Keratinocyte (primary cell): ENCODE data around the gene RETREG1. TPM values are rescaled to one million over a fixed set of nuclear protein-coding genes. Genes with fewer than 3 reads are reported as not detected.

Experiments used
- DNase-seq: peaks from one replicate; pipeline ENCODE4 v3.0.0-alpha.2; 2011; ENCODE audit warnings: low read depth, missing footprints, low spot score
- FAIRE-seq: peaks from 2 replicates; lab custom pipeline; 2011; peaks lifted over from hg19 to GRCh38; lab: Jason Lieb, UNC
- H2AFZ ChIP-seq: 2 replicates; pipeline ENCODE4 v1.6.0; 2012; ENCODE audit warnings: low read length, control low read depth, inconsistent platforms; ENCODE audit not compliant: control insufficient read depth
- H3K27ac ChIP-seq: 2 replicates; pipeline ENCODE4 v1.5.1; 2011; ENCODE audit warnings: low read length; ENCODE audit not compliant: control insufficient read depth, insufficient read depth
- H3K27me3 ChIP-seq: 3 replicates; pipeline ENCODE4 v1.6.0; 2011; ENCODE audit warnings: low read length; ENCODE audit not compliant: control insufficient read depth, insufficient read depth; ENCODE audit errors: extremely low read depth
- H3K36me3 ChIP-seq, 2 experiments: 2 replicates in 1 of 2; 3 replicates in 1 of 2; pipeline ENCODE4 v1.5.1; 2011; ENCODE audit warnings: low read length in 2 of 2, mild to moderate bottlenecking in 1 of 2; ENCODE audit not compliant: control insufficient read depth in 2 of 2, insufficient read depth in 2 of 2; ENCODE audit errors: extremely low read depth in 1 of 2
- H3K4me1 ChIP-seq: 3 replicates; pipeline ENCODE4 v1.5.1; 2011; ENCODE audit warnings: low read length; ENCODE audit not compliant: control insufficient read depth, insufficient read depth; ENCODE audit errors: extremely low read depth
- H3K4me2 ChIP-seq: 3 replicates; pipeline ENCODE4 v1.6.0; 2011; ENCODE audit warnings: low read depth, low read length; ENCODE audit not compliant: control insufficient read depth, insufficient read depth; ENCODE audit errors: extremely low read depth
- H3K4me3 ChIP-seq, 3 experiments: fragments of 200-600 bp in 1 of 3; sonication (generic) in 1 of 3; 2 replicates in 2 of 3; 3 replicates in 1 of 3; pipeline ENCODE4 v1.5.1; 2011 to 2016; ENCODE audit warnings: low read length in 3 of 3, mild to moderate bottlenecking in 3 of 3, control low read depth in 2 of 3, inconsistent platforms in 1 of 3, low read depth in 1 of 3, mixed read lengths in 1 of 3, mixed run types in 1 of 3, moderate library complexity in 1 of 3; ENCODE audit not compliant: control insufficient read depth in 2 of 3, insufficient read depth in 2 of 3; ENCODE audit errors: extremely low read depth in 1 of 3
- H3K79me2 ChIP-seq: 2 replicates; pipeline ENCODE4 v1.6.0; 2012; ENCODE audit warnings: low read length; ENCODE audit not compliant: control insufficient read depth, insufficient read depth
- H3K9ac ChIP-seq: 3 replicates; pipeline ENCODE4 v1.6.0; 2011; ENCODE audit warnings: low read length; ENCODE audit not compliant: control insufficient read depth, insufficient read depth; ENCODE audit errors: extremely low read depth
- H3K9me1 ChIP-seq: 3 replicates; pipeline ENCODE4 v1.6.0; 2011; ENCODE audit warnings: low read length; ENCODE audit not compliant: control insufficient read depth, insufficient read depth; ENCODE audit errors: extremely low read depth
- H3K9me3 ChIP-seq: 2 replicates; pipeline ENCODE4 v1.5.1; 2012; ENCODE audit warnings: low read depth, low read length; ENCODE audit not compliant: control insufficient read depth
- H4K20me1 ChIP-seq: 3 replicates; pipeline ENCODE4 v1.6.0; 2011; ENCODE audit warnings: low read length; ENCODE audit not compliant: control insufficient read depth, insufficient read depth; ENCODE audit errors: extremely low read depth
- CTCF ChIP-seq, 3 experiments: IDR thresholded peaks in 1 of 3; conservative IDR thresholded peaks in 1 of 3; optimal IDR thresholded peaks in 1 of 3; 2 replicates in 2 of 3; 3 replicates in 1 of 3; pipeline versions ENCODE3 to v1.5.1; 2011; ENCODE audit warnings: low read length in 3 of 3, mild to moderate bottlenecking in 3 of 3, moderate library complexity in 2 of 3, control low read depth in 1 of 3, inconsistent platforms in 1 of 3; ENCODE audit not compliant: insufficient read depth in 2 of 3; ENCODE audit errors: extremely low read depth in 1 of 3
- EZH2 ChIP-seq: IDR thresholded peaks from one replicate; pipeline ENCODE4 v1.6.1; 2012; ENCODE audit warnings: inconsistent platforms, mild to moderate bottlenecking, low read length, moderate library complexity
- dilution Hi-C: fragments of 300-500 bp; cut with MboI; formaldehyde crosslinking; loops from one replicate; pipeline ENCODE4 v1.7.0; 2020; ENCODE audit warnings: low sequenced_read_pairs; ENCODE audit not compliant: extremely low pct_ligation_motif_present
- polyA plus RNA-seq, 5 experiments: library from polyadenylated mRNA; depleted of rRNA in 3 of 5; stranded (reverse) in 3 of 5; stranded (forward) in 1 of 5; unstranded in 1 of 5; fragments of >200 nt; gene quantifications; 1 replicate in 1 of 5; 2 replicates in 3 of 5; 3 replicates in 1 of 5; pipeline versions ENCODE4 v1.2.1 to v1.2.3, GENCODE V29; 2011 to 2012; ENCODE audit warnings: missing spikeins in 2 of 5, low read depth in 1 of 5, low replicate concordance in 1 of 5

The RETREG1 gene
- polyA plus RNA-seq, 1 donor (not counting 4 experiments of a cell fraction or from before 2014, with no cell fraction given) = 7.4 TPM

GRCh38 chr5:16567365-16567764 is 49.4 kb downstream of the RETREG1 start:
- Histone ChIP-seq H3K36me3 (no peaks in the 10 kb centered on the region), H3K9me1 (peaks cover 4% of the 10 kb centered on the region), H3K9ac (no peak overlapping the region), H4K20me1 (no peaks in the 10 kb centered on the region), H3K4me3 (no peak overlapping the region), H2AFZ (no peak overlapping the region), H3K9me3 (no peaks in the 10 kb centered on the region), H3K27ac (no peak overlapping the region), H3K27me3 (no peaks in the 10 kb centered on the region), H3K4me1 (peaks cover 8% of the 10 kb centered on the region), H3K4me2 (no peak overlapping the region), H3K79me2 (no peaks in the 10 kb centered on the region)
- dilution Hi-C loops = no loop called here
- FAIRE-seq (no peak), DNase-seq (no peak)
- TF ChIP-seq EZH2 = no peak
- TF ChIP-seq CTCF (optimal IDR thresholded peaks at IDR 0.05 in 1 of 3, IDR thresholded peaks at IDR 0.05 in 1 of 3, conservative IDR thresholded peaks at IDR 0.05 in 1 of 3; ENCODE audit: extremely low read depth in 1 of 3, insufficient read depth in 2 of 3, low read length in 3 of 3) = no peak

- Histone ChIP-seq H3K36me3 (no peaks in the 10 kb centered on the region), H4K20me1 (no peaks in the 10 kb centered on the region), H3K79me2 (no peaks in the 10 kb centered on the region), H3K27ac (no peak overlapping the region), H3K4me2 (no peak overlapping the region), H2AFZ (no peak overlapping the region), H3K4me3 (no peak overlapping the region), H3K9me1 (peaks cover 2% of the 10 kb centered on the region), H3K9ac (no peak overlapping the region), H3K4me1 (peaks cover 8% of the 10 kb centered on the region), H3K27me3 (no peaks in the 10 kb centered on the region), H3K9me3 (no peaks in the 10 kb centered on the region)
- dilution Hi-C loops = no loop called here
- no peak for FAIRE-seq
- no peak for DNase-seq
- no peak for TF ChIP-seq CTCF (optimal IDR thresholded peaks at IDR 0.05 in 1 of 3, IDR thresholded peaks at IDR 0.05 in 1 of 3, conservative IDR thresholded peaks at IDR 0.05 in 1 of 3; ENCODE audit: extremely low read depth in 1 of 3, insufficient read depth in 2 of 3, low read length in 3 of 3)
- no peak for TF ChIP-seq EZH2
Observed at GRCh38 chr5:16565118-16565517, 51.7 kb downstream of the RETREG1 start.
